GM12878 (cell line): ENCODE results near the gene LRRC8D. TPM values are rescaled to one million over a fixed set of nuclear protein-coding genes. Genes with fewer than 3 reads are reported as not detected.
A peak's percentile ranks its signal among the peaks of the same experiment; 100 is the strongest.

ENCODE experiments used
- ATAC-seq: fragments of 200-7000 bp; cut with Tn5 transposase; 3 replicates; pipeline ENCODE4 v1.9.1; 2020; ENCODE audit warnings: mild to moderate bottlenecking, moderate library complexity
- Bru-seq: library from RNA; stranded (reverse); fragments of 400-500 nt; gene quantifications from one replicate; lab custom pipeline; 2021; lab: Mats Ljungman, UMichigan
- BruChase-seq, 2 experiments: library from RNA; stranded (reverse); fragments of 400-500 nt; gene quantifications; one replicate each; lab custom pipeline; 2021; lab: Mats Ljungman, UMichigan
- BruUV-seq: library from RNA; stranded (reverse); fragments of 400-500 nt; replicated peaks from 2 replicates; lab custom pipeline; 2021; lab: Mats Ljungman, UMichigan
- CTCF ChIA-PET: fragments of 300-600 bp; sonication (Branson Sonifier 250); formaldehyde crosslinking; extraction: SDS; loops from one replicate; lab custom pipeline; 2021; ENCODE audit warnings: inconsistent platforms; lab: Yijun Ruan, JAX
- POLR2A ChIA-PET: fragments of 350-600 bp; formaldehyde crosslinking; extraction: SDS; loops from one replicate; lab custom pipeline; 2021; ENCODE audit warnings: inconsistent platforms; lab: Charles Lee
- RAD21 ChIA-PET: fragments of 300-600 bp; sonication (Branson Sonifier 250); formaldehyde crosslinking; loops from one replicate; lab custom pipeline; 2023; ENCODE audit warnings: antibody characterized with exemption; ENCODE audit not compliant: unreplicated experiment; lab: Charles Lee
- SMC1A ChIA-PET: fragments of 300-600 bp; sonication (Branson Sonifier 250); formaldehyde crosslinking; loops from one replicate; lab custom pipeline; 2023; ENCODE audit not compliant: unreplicated experiment, uncharacterized antibody; lab: Charles Lee
- DNase-seq: peaks from one replicate; pipeline ENCODE4 v3.0.0-alpha.2; 2011; ENCODE audit warnings: low read depth, low spot score
- FAIRE-seq: peaks from 3 replicates; lab custom pipeline; 2011; peaks lifted over from hg19 to GRCh38; lab: Jason Lieb, UNC
- H2AFZ ChIP-seq: 2 replicates; pipeline ENCODE4 v1.6.0; 2011; ENCODE audit warnings: low read depth, low read length, control low read depth; ENCODE audit not compliant: control insufficient read depth
- H3K27ac ChIP-seq: 2 replicates; pipeline ENCODE4 v1.5.1; 2011; ENCODE audit warnings: control low read depth; ENCODE audit not compliant: control insufficient read depth, insufficient read depth
- H3K27me3 ChIP-seq, 2 experiments: replicated peaks in 1 of 2; 2 replicates each; pipeline versions ENCODE4 v1.6.0 to v1.6.1; 2011; ENCODE audit warnings: low read length in 1 of 2; ENCODE audit not compliant: control insufficient read depth in 2 of 2, insufficient read depth in 2 of 2
- H3K36me3 ChIP-seq, 2 experiments: 2 replicates each; pipeline ENCODE4 v1.5.1; 2011; ENCODE audit warnings: low read length in 1 of 2; ENCODE audit not compliant: control insufficient read depth in 2 of 2, insufficient read depth in 2 of 2
- H3K4me1 ChIP-seq: 2 replicates; pipeline ENCODE4 v1.6.1; 2011; ENCODE audit warnings: mild to moderate bottlenecking, low read length, moderate library complexity, mixed read lengths; ENCODE audit not compliant: control insufficient read depth, insufficient read depth
- H3K4me2 ChIP-seq: 2 replicates; pipeline ENCODE4 v1.6.0; 2011; ENCODE audit warnings: control low read depth; ENCODE audit not compliant: control insufficient read depth, insufficient read depth
- H3K4me3 ChIP-seq: fragments of 200-600 bp; sonication (generic); 2 replicates; pipeline ENCODE4 v1.5.1; 2016
- H3K79me2 ChIP-seq: 2 replicates; pipeline ENCODE4 v1.6.0; 2011; ENCODE audit warnings: low read length; ENCODE audit not compliant: control insufficient read depth, insufficient read depth
- H3K9ac ChIP-seq: 2 replicates; pipeline ENCODE4 v1.8.0; 2011; ENCODE audit warnings: low read length, control low read depth, mixed read lengths; ENCODE audit not compliant: control insufficient read depth, insufficient read depth
- H3K9me3 ChIP-seq: replicated peaks from 3 replicates; pipeline ENCODE4 v1.5.1; 2011; ENCODE audit warnings: mild to moderate bottlenecking, low read length; ENCODE audit not compliant: control insufficient read depth, insufficient read depth
- H4K20me1 ChIP-seq: 2 replicates; pipeline ENCODE4 v1.6.0; 2011; ENCODE audit not compliant: control insufficient read depth, insufficient read depth
- GATAD2B ChIP-seq: fragments of 450-650 bp; conservative IDR thresholded peaks from 2 replicates; pipeline ENCODE4 v1.6.1; 2017; ENCODE audit warnings: low read depth, mild to moderate bottlenecking, moderate library complexity
- JUND ChIP-seq: IDR thresholded peaks from 2 replicates; pipeline ENCODE4 v1.6.1; 2012; ENCODE audit warnings: low read depth, mild to moderate bottlenecking, low read length, improper control_type of control experiment, moderate library complexity
- MLLT1 ChIP-seq: fragments of 450-650 bp; IDR thresholded peaks from 2 replicates; pipeline ENCODE4 v1.6.1; 2016; ENCODE audit warnings: mild to moderate bottlenecking
- NR2C1 ChIP-seq: fragments of 450-650 bp; IDR thresholded peaks from 2 replicates; pipeline ENCODE4 v1.6.1; 2017; ENCODE audit warnings: antibody characterized with exemption, mild to moderate bottlenecking, moderate library complexity
- NR2F1 ChIP-seq: fragments of 450-650 bp; conservative IDR thresholded peaks from 2 replicates; pipeline ENCODE4 v1.6.1; 2017; ENCODE audit warnings: mild to moderate bottlenecking
- PAX8 ChIP-seq: fragments of 450-650 bp; IDR thresholded peaks from 2 replicates; pipeline ENCODE4 v1.6.1; 2017; ENCODE audit warnings: mild to moderate bottlenecking, moderate library complexity
- RELA ChIP-seq: fragments of 450-650 bp; IDR thresholded peaks from 2 replicates; pipeline ENCODE4 v1.8.0; 2014; ENCODE audit warnings: borderline replicate concordance; ENCODE audit not compliant: partially characterized antibody
- SMARCA5 ChIP-seq: fragments of 450-650 bp; IDR thresholded peaks from 2 replicates; pipeline ENCODE4 v1.6.1; 2017; ENCODE audit warnings: mild to moderate bottlenecking
- SP1 ChIP-seq: IDR thresholded peaks from one replicate; pipeline ENCODE4 v1.6.1; 2011; ENCODE audit warnings: low read depth, low read length
- TAF1 ChIP-seq: IDR thresholded peaks from 2 replicates; pipeline ENCODE4 v1.6.1; 2011; ENCODE audit warnings: mild to moderate bottlenecking, low read depth, low read length, borderline replicate concordance
- TCF12 ChIP-seq: IDR thresholded peaks from 2 replicates; pipeline ENCODE4 v1.6.1; 2011; ENCODE audit warnings: low read depth, mild to moderate bottlenecking, low read length
- ZNF274 ChIP-seq: IDR thresholded peaks from one replicate; pipeline ENCODE4 v1.8.0; 2011; ENCODE audit not compliant: insufficient read length, insufficient read depth
- ZNF687 ChIP-seq: fragments of 450-650 bp; IDR thresholded peaks from 2 replicates; pipeline ENCODE4 v1.6.1; 2017; ENCODE audit warnings: mild to moderate bottlenecking, moderate library complexity
- WGBS: methylation state at CpG from one replicate; pipeline ENCODE4 v1.1.6; 2016; ENCODE audit warnings: low lambda C conversion rate; ENCODE audit not compliant: insufficient replicate concordance, insufficient coverage; ENCODE audit errors: missing lambda C conversion rate; 5-methylcytosine and 5-hydroxymethylcytosine counted together
- in situ Hi-C: fragments of 300-500 bp; cut with MboI; formaldehyde crosslinking; loops from 9 replicates; pipeline ENCODE4 v1.14.3; 2018; ENCODE audit warnings: mixed read lengths
- intact Hi-C: fragments of 100-400 bp; cut with micrococcal nuclease; formaldehyde crosslinking; loops from one replicate; pipeline ENCODE4 v1.14.2; 2022; ENCODE audit not compliant: unreplicated experiment
- long read RNA-seq, 2 experiments: library from polyadenylated mRNA; unstranded; transcript quantifications; one replicate each; pipeline ENCODE4 v2.0.0, GENCODE V29; 2019 to 2020
- polyA minus RNA-seq, 3 experiments: library from RNA; depleted of rRNA, polyadenylated mRNA; stranded (reverse); fragments of >200 nt; gene quantifications; 2 replicates each; pipeline ENCODE4 v1.2.3, GENCODE V29; 2011
- polyA plus RNA-seq, 11 experiments: library from polyadenylated mRNA; depleted of rRNA in 4 of 11; unstranded in 6 of 11; stranded (reverse) in 5 of 11; fragments of >200 nt; fragmentation: Nextera tagmentation in 4 of 11; fragmentation: Illumina TruSeq in 1 of 11; extraction: Ambion mirVana in 4 of 11; extraction: Trizol in 1 of 11; gene quantifications; 1 replicate in 1 of 11; 2 replicates in 10 of 11; pipeline versions ENCODE4 v1.2.1 to v1.2.3, GENCODE V29; 2011 to 2016; ENCODE audit warnings: inconsistent platforms in 2 of 11, missing spikeins in 2 of 11, low read depth in 1 of 11
- total RNA-seq, 4 experiments: library from RNA; depleted of rRNA in 3 of 4; stranded (reverse); fragments of >200 nt in 3 of 4; fragmentation: Illumina TruSeq in 1 of 4; extraction: Trizol in 1 of 4; gene quantifications; 2 replicates each; pipeline versions ENCODE4 v1.2.1 to v1.2.3, GENCODE V29; 2013 to 2021

The LRRC8D gene
- total RNA-seq (2013; cell fraction: nucleolus; rRNA removed) = 27.5 and 28.2 TPM in 2 replicates
- total RNA-seq (2014; rRNA removed) = 18.0 and 24.7 TPM in 2 replicates
- total RNA-seq (2014; rRNA removed; fragmentation: Illumina TruSeq; extraction: Trizol) = 25.1 and 27.5 TPM in 2 replicates
- total RNA-seq (2021) = 27.9 and 28.8 TPM in 2 replicates
- 7.7 TPM for polyA plus RNA-seq (2011; ENCODE audit: low read depth)
- 34.9 and 44.1 TPM in 2 replicates for polyA plus RNA-seq (2011; rRNA removed)
- polyA plus RNA-seq (2011; cell fraction: cytosol; rRNA removed) = 38.6 and 38.8 TPM in 2 replicates
- polyA plus RNA-seq (2011; cell fraction: nucleus; rRNA removed) = 30.7 and 31.6 TPM in 2 replicates
- polyA plus RNA-seq (2012) = 8.8 and 10.8 TPM in 2 replicates
- polyA plus RNA-seq (2014; fragmentation: Illumina TruSeq; extraction: Trizol) = 34.1 and 38.1 TPM in 2 replicates
- 1 to 10 TPM; 5.6 to 6.4 TPM for polyA plus RNA-seq (2014; fragmentation: Nextera tagmentation; extraction: Ambion mirVana)
- polyA plus RNA-seq (2014; rRNA removed) = 24.9 and 26.1 TPM in 2 replicates
- polyA plus RNA-seq (2016; fragmentation: Nextera tagmentation; extraction: Ambion mirVana) = 10 to 100 TPM; 18.3 to 28.2 TPM
- polyA minus RNA-seq (2011; rRNA and poly(A)+ RNA removed) = 39.5 and 64.4 TPM in 2 replicates
- polyA minus RNA-seq (2011; cell fraction: cytosol; rRNA and poly(A)+ RNA removed) = 17.4 and 27.2 TPM in 2 replicates
- 13.1 and 24.6 TPM in 2 replicates for polyA minus RNA-seq (2011; cell fraction: nucleus; rRNA and poly(A)+ RNA removed)
- percentile 72 among the genes with signal in this experiment for Bru-seq, nascent RNA
- BruChase-seq, experiment 1, labeled RNA remaining after a 6-hour chase = percentile 90 among the genes with signal in this experiment
- BruChase-seq, experiment 2, labeled RNA remaining after a 2-hour chase = percentile 91 among the genes with signal in this experiment
- long read RNA-seq, experiment 1, partial matches to known transcripts = 0 of 15 reads
- long read RNA-seq, experiment 1, other reads (novel, unspliced or antisense) = 9 of 15 reads
- long read RNA-seq, experiment 2, partial matches to known transcripts = 0 of 18 reads
- long read RNA-seq, experiment 2, other reads (novel, unspliced or antisense) = 17 of 18 reads

GRCh38 chr1:89820422-89821321 lies at the start of gene LRRC8D:
LRRC8D (plus strand) TSS chr1:89821032; CDS start chr1:89933069, 112,037 bp downstream.
- ChIA-PET SMC1A (interaction anchor here (0.5 to 3.3 kb wide), 3 partner anchors 11 to 19 kb away, joined by 3 to 9 read pairs (median 3); no protein-coding TSS in a partner anchor), POLR2A (interaction anchor here (0.6 to 2.0 kb wide), 4 partner anchors 12 to 100 kb away, joined by 3 to 7 read pairs (median 3); no protein-coding TSS in a partner anchor), CTCF (interaction anchor here (0.6 to 1.5 kb wide), 4 partner anchors 16 to 167 kb away, joined by 3 to 4 read pairs (median 4); no protein-coding TSS in a partner anchor), RAD21 (interaction anchor here (0.7 to 2.2 kb wide), 4 partner anchors 8 to 39 kb away, joined by 3 to 10 read pairs (median 5); no protein-coding TSS in a partner anchor)
- Histone ChIP-seq H3K79me2 (peaks cover 16% of the 10 kb centered on the region), H3K9me3 (no peaks in the 10 kb centered on the region), H3K27ac (peak within 1 kb of the TSS; percentile 71), H3K4me2 (peak within 1 kb of the TSS; percentile 78), H3K4me3 (peak within 1 kb of the TSS; percentile 71), H3K9ac (peak within 1 kb of the TSS; percentile 83), H3K4me1 (peaks cover 18% of the 10 kb centered on the region), H2AFZ (peak within 1 kb of the TSS; percentile 98), H3K36me3 (no peaks in the 10 kb centered on the region), H4K20me1 (no peaks in the 10 kb centered on the region), H3K27me3 (no peaks in the 10 kb centered on the region)
- WGBS = 1% methylated on average over 64 of the region's 82 CpGs
- intact Hi-C loops = loop anchor here (2.0 to 5.0 kb wide), 3 partner anchors 62 to 298 kb away; partner anchors contain the start of genes LRRC8B and ZNF326
- in situ Hi-C loops = no loop called here
- BruUV-seq = TSS peak; percentile 87
- DNase-seq = no peak
- peak; percentile 86 for ATAC-seq
- FAIRE-seq = no peak
- no peak for TF ChIP-seq ZNF274
- peak; percentile 25 for TF ChIP-seq SP1
- TF ChIP-seq NR2C1 = peak; percentile 40; the same call in 1 of the 2 replicates
- TF ChIP-seq MLLT1 = peak; percentile 15; the same call in 1 of the 2 replicates
- TF ChIP-seq NR2F1 = no peak; the same call in 1 of the 2 replicates
- TF ChIP-seq PAX8 = no peak
- TF ChIP-seq JUND = no peak
- TF ChIP-seq TCF12 = 0 out of 2 replicates have a peak, but pooled peaks have one; percentile 38
- peak; percentile 50 for TF ChIP-seq ZNF687
- peak; percentile 30 for TF ChIP-seq RELA
- TF ChIP-seq GATAD2B = peak; percentile 84; the same call in 1 of the 2 replicates
- TF ChIP-seq SMARCA5 = peak; percentile 66; the same call in 1 of the 2 replicates
- TF ChIP-seq TAF1 = peak; percentile 59; the same call in 1 of the 2 replicates
